H1 (cell line): ENCODE results near the gene RBM26. TPM values are rescaled to one million over a fixed set of nuclear protein-coding genes. Genes with fewer than 3 reads are reported as not detected.

Experiments
- CTCF ChIA-PET: fragments of 300-600 bp; sonication (Branson Sonifier 250); formaldehyde crosslinking; loops from one replicate; lab custom pipeline; 2021; ENCODE audit not compliant: partially characterized antibody; lab: Charles Lee
- POLR2A ChIA-PET: fragments of 300-600 bp; sonication (Branson Sonifier 250); formaldehyde crosslinking; loops from one replicate; lab custom pipeline; 2021; ENCODE audit warnings: inconsistent platforms; ENCODE audit not compliant: partially characterized antibody; lab: Charles Lee
- DNase-seq, 2 experiments: peaks; one replicate each; pipeline versions ENCODE4 v3.0.0 to v3.0.0-alpha.2; 2010 to 2022; ENCODE audit warnings: low spot score in 2 of 2, low read depth in 1 of 2, mixed read lengths in 1 of 2
- FAIRE-seq: peaks from 2 replicates; lab custom pipeline; 2011; peaks lifted over from hg19 to GRCh38; lab: Jason Lieb, UNC
- H2AFZ ChIP-seq: 2 replicates; pipeline ENCODE4 v1.8.1; 2012; ENCODE audit warnings: low read length, inconsistent platforms
- H2AK5ac ChIP-seq: 2 replicates; pipeline ENCODE4 v1.6.1; 2013; ENCODE audit warnings: low read depth, low read length
- H2BK120ac ChIP-seq: replicated peaks from 2 replicates; pipeline ENCODE3; 2013; ENCODE audit warnings: low read depth, low read length, inconsistent platforms
- H2BK12ac ChIP-seq: 2 replicates; pipeline ENCODE4 v1.6.1; 2013; ENCODE audit warnings: low read depth, low read length
- H2BK15ac ChIP-seq: 2 replicates; pipeline ENCODE4 v1.6.1; 2013; ENCODE audit warnings: low read length
- H2BK20ac ChIP-seq: 2 replicates; pipeline ENCODE4 v1.6.1; 2013; ENCODE audit warnings: low read length
- H2BK5ac ChIP-seq: 2 replicates; pipeline ENCODE4 v1.6.1; 2013; ENCODE audit warnings: low read depth, low read length
- H3K14ac ChIP-seq: 2 replicates; pipeline ENCODE4 v1.6.1; 2013; ENCODE audit warnings: inconsistent platforms; ENCODE audit not compliant: insufficient read length
- H3K18ac ChIP-seq: 2 replicates; pipeline ENCODE4 v1.6.1; 2013; ENCODE audit warnings: low read length; ENCODE audit errors: extremely low read depth
- H3K23ac ChIP-seq: 2 replicates; pipeline ENCODE4 v1.6.1; 2013; ENCODE audit warnings: inconsistent platforms; ENCODE audit not compliant: insufficient read length
- H3K23me2 ChIP-seq: 2 replicates; pipeline ENCODE4 v1.6.1; 2013; ENCODE audit warnings: low read depth, low read length
- H3K27ac ChIP-seq: 2 replicates; pipeline ENCODE4 v1.6.1; 2011; ENCODE audit warnings: low read depth, low read length, inconsistent platforms
- H3K27me3 ChIP-seq, 4 experiments: replicated peaks in 1 of 4; 1 replicate in 1 of 4; 2 replicates in 3 of 4; pipeline versions ENCODE4 v1.6.1 to v1.8.1; 2011 to 2013; ENCODE audit warnings: low read length in 3 of 4, mild to moderate bottlenecking in 3 of 4, inconsistent platforms in 2 of 4, mixed read lengths in 2 of 4, moderate library complexity in 1 of 4; ENCODE audit not compliant: control insufficient read depth in 3 of 4, insufficient read depth in 3 of 4; ENCODE audit errors: extremely low read depth in 1 of 4
- H3K36me3 ChIP-seq, 4 experiments: 2 replicates each; pipeline versions ENCODE4 v1.6.1 to v1.8.1; 2011 to 2013; ENCODE audit warnings: mild to moderate bottlenecking in 4 of 4, low read length in 3 of 4, moderate library complexity in 2 of 4, control low read depth in 1 of 4, inconsistent platforms in 1 of 4; ENCODE audit not compliant: insufficient read depth in 4 of 4, control insufficient read depth in 2 of 4
- H3K4ac ChIP-seq: replicated peaks from 2 replicates; pipeline ENCODE3; 2013; ENCODE audit warnings: low read length, low read depth, mixed read lengths, inconsistent platforms; ENCODE audit not compliant: insufficient read length
- H3K4me1 ChIP-seq, 4 experiments: replicated peaks in 1 of 4; 1 replicate in 1 of 4; 2 replicates in 3 of 4; pipeline versions ENCODE4 v1.6.1 to v1.8.1; 2011 to 2013; ENCODE audit warnings: low read length in 3 of 4, inconsistent platforms in 2 of 4, mixed read lengths in 1 of 4; ENCODE audit not compliant: insufficient read depth in 4 of 4, control insufficient read depth in 3 of 4
- H3K4me2 ChIP-seq, 2 experiments: 2 replicates each; pipeline versions ENCODE4 v1.6.1 to v1.8.1; 2011 to 2013; ENCODE audit warnings: low read depth in 2 of 2, low read length in 2 of 2, control low read depth in 1 of 2, inconsistent platforms in 1 of 2, mild to moderate bottlenecking in 1 of 2; ENCODE audit not compliant: insufficient read depth in 1 of 2
- H3K4me3 ChIP-seq, 4 experiments: fragments of 200-600, 300-600 bp in 1 of 4; sonication (generic), shearing (Covaris generic), sonication (Bioruptor Twin) in 1 of 4; 2 replicates each; pipeline versions ENCODE4 v1.5.1 to v1.8.1; 2011 to 2016; ENCODE audit warnings: low read length in 4 of 4, low read depth in 3 of 4, control low read depth in 2 of 4, inconsistent platforms in 2 of 4, mild to moderate bottlenecking in 2 of 4, mixed read lengths in 1 of 4, moderate library complexity in 1 of 4; ENCODE audit not compliant: insufficient read depth in 2 of 4; ENCODE audit errors: extremely low read depth in 1 of 4
- H3K56ac ChIP-seq: replicated peaks from 2 replicates; pipeline ENCODE3; 2013; ENCODE audit warnings: low read depth, mild to moderate bottlenecking, mixed read lengths, low read length, inconsistent platforms; ENCODE audit not compliant: insufficient read length
- H3K79me1 ChIP-seq: 2 replicates; pipeline ENCODE4 v1.6.1; 2013; ENCODE audit warnings: low read depth, low read length, control low read depth
- H3K79me2 ChIP-seq, 2 experiments: 2 replicates each; pipeline versions ENCODE4 v1.6.1 to v1.8.1; 2012 to 2013; ENCODE audit warnings: low read length in 2 of 2, mild to moderate bottlenecking in 2 of 2, inconsistent platforms in 1 of 2; ENCODE audit not compliant: insufficient read depth in 2 of 2, control insufficient read depth in 1 of 2
- H3K9ac ChIP-seq, 4 experiments: replicated peaks in 1 of 4; 1 replicate in 1 of 4; 2 replicates in 3 of 4; pipeline versions ENCODE4 v1.6.1 to v1.8.1; 2011 to 2013; ENCODE audit warnings: low read depth in 3 of 4, low read length in 3 of 4, control low read depth in 2 of 4, mild to moderate bottlenecking in 2 of 4, moderate library complexity in 2 of 4, inconsistent platforms in 1 of 4; ENCODE audit errors: extremely low read depth in 1 of 4
- H3K9me3 ChIP-seq, 2 experiments: 2 replicates each; pipeline versions ENCODE4 v1.6.1 to v1.8.1; 2012 to 2013; ENCODE audit warnings: mild to moderate bottlenecking in 2 of 2, moderate library complexity in 2 of 2, control low read depth in 1 of 2, inconsistent platforms in 1 of 2, low read depth in 1 of 2, low read length in 1 of 2, mixed read lengths in 1 of 2; ENCODE audit not compliant: insufficient read depth in 2 of 2
- H4K20me1 ChIP-seq, 2 experiments: replicated peaks in 1 of 2; 2 replicates each; pipeline versions ENCODE3 to v1.8.1; 2011 to 2013; ENCODE audit warnings: inconsistent platforms in 2 of 2, low read length in 2 of 2, mild to moderate bottlenecking in 1 of 2; ENCODE audit not compliant: insufficient read depth in 2 of 2, control insufficient read depth in 1 of 2
- H4K5ac ChIP-seq: 2 replicates; pipeline ENCODE4 v1.6.1; 2013; ENCODE audit warnings: low read length, low read depth, mixed read lengths, inconsistent platforms; ENCODE audit not compliant: insufficient read length
- H4K8ac ChIP-seq: 2 replicates; pipeline ENCODE4 v1.8.0; 2013; ENCODE audit warnings: mild to moderate bottlenecking, moderate library complexity, low read length, inconsistent platforms; ENCODE audit not compliant: insufficient read depth; ENCODE audit errors: extremely low read depth
- H4K91ac ChIP-seq: replicated peaks from 2 replicates; pipeline ENCODE3; 2013; ENCODE audit warnings: low read length, mixed read lengths, inconsistent platforms; ENCODE audit not compliant: insufficient read length
- POLR2AphosphoS5 ChIP-seq: IDR thresholded peaks from 2 replicates; pipeline ENCODE4 v1.6.1; 2011; ENCODE audit warnings: low read depth, low read length
- TAF1 ChIP-seq: IDR thresholded peaks from 2 replicates; pipeline ENCODE4 v1.6.1; 2011; ENCODE audit warnings: mild to moderate bottlenecking, low read depth, low read length
- WGBS, 2 experiments: shearing (Covaris generic) in 1 of 2; methylation state at CpG; one replicate each; pipeline versions ENCODE4 v1.1.6 to v1.1.7; 2013 to 2015; ENCODE audit warnings: low lambda C conversion rate in 2 of 2, mixed read lengths in 2 of 2, inconsistent platforms in 1 of 2, low coverage in 1 of 2, missing lambda C conversion rate in 1 of 2; ENCODE audit not compliant: insufficient replicate concordance in 2 of 2, insufficient coverage in 1 of 2, insufficient read length in 1 of 2; ENCODE audit errors: extremely low coverage in 1 of 2, missing lambda C conversion rate in 1 of 2; 5-methylcytosine and 5-hydroxymethylcytosine counted together
- polyA plus RNA-seq, 7 experiments: library from polyadenylated mRNA; depleted of rRNA in 3 of 7; stranded (reverse) in 5 of 7; unstranded in 2 of 7; fragments of >200 nt in 5 of 7; fragments of 200-250 nt in 2 of 7; gene quantifications; 1 replicate in 5 of 7; 2 replicates in 1 of 7; 4 replicates in 1 of 7; pipeline versions ENCODE4 v1.2.1 to v1.2.3, GENCODE V29; 2011 to 2013; ENCODE audit warnings: missing spikeins in 2 of 7, mixed read lengths in 2 of 7
- total RNA-seq: library from RNA; stranded (reverse); fragmentation: NEBNext Ultra II Directional; extraction: Animal tissue kit (Norgen Biotek cat#: 25700); gene quantifications from 2 replicates; pipeline ENCODE4 v1.2.1, GENCODE V29; 2021

Gene RBM26
- total and polyA plus RNA-seq, 2 of the 8 experiments (the other 6 are each of a cell fraction or from before 2014, with no cell fraction given), result 20.3 to 65.5 TPM

DNA sequence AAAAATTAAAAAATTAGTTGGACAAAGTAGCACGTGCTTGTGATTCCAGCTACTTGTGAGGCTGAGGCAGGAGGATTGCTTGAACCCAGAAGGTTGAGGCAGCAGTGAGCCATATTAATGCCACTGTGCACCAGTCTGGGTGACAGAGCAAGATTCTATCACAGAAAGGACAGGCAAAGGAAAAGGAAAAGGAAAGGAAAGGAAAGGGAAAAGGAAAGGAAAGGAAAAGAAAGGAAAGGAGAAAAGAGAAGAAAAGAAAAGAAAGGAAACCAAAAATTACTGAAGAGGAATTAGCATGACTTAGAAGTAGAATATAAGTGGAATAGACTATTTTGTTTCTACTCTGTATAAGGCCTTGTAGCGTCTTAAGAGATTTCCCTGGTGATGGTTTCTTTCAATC is 122.3 kb downstream of the RBM26 start:
- 85% methylated on average over 2 of the region's 2 CpGs; no CpG with 5 or more reads in 1 of the 2 experiments for WGBS, 2 experiments
- Histone ChIP-seq H3K4me2 (no peak overlapping the region), H3K18ac (peak overlapping the region; percentile 66)

More for the DNA sequence above, 122.3 kb downstream of the RBM26 start:
- DNase-seq (no peak), FAIRE-seq (no peak)
- H4K20me1 ChIP-seq, result no peaks in the 10 kb centered on the region
- ChIA-PET POLR2A (no interaction called here), CTCF (no interaction called here)
- no peak overlapping the region for H2BK15ac ChIP-seq
- H3K27me3 ChIP-seq, result no peaks in the 10 kb centered on the region
- TF ChIP-seq TAF1, result no peak
- no peak for TF ChIP-seq POLR2AphosphoS5
- no peaks in the 10 kb centered on the region for H3K23me2 ChIP-seq
- no peak overlapping the region for H3K23ac ChIP-seq
- no peak overlapping the region for H3K14ac ChIP-seq
- H3K4me3 ChIP-seq, result no peak overlapping the region
- H4K8ac ChIP-seq, result no peak overlapping the region
- peak overlapping the region; percentile 98; the same call in 1 of the 2 replicates for H2BK20ac ChIP-seq
- no peaks in the 10 kb centered on the region for H3K9me3 ChIP-seq
- H2AFZ ChIP-seq, result no peak overlapping the region
- H3K4ac ChIP-seq, result no peak overlapping the region
- no peak overlapping the region for H3K56ac ChIP-seq
- H4K5ac ChIP-seq, result peak overlapping the region; percentile 26
- no peak overlapping the region for H3K27ac ChIP-seq
- 0 out of 2 replicates have a peak overlapping the region, but pooled peaks have one; percentile 32 for H2BK12ac ChIP-seq
- no peaks in the 10 kb centered on the region for H3K36me3 ChIP-seq
- peak overlapping the region; percentile 96 for H2BK120ac ChIP-seq
- H2BK5ac ChIP-seq, result peak overlapping the region; percentile 92; the same call in 1 of the 2 replicates
- H3K79me1 ChIP-seq, result no peaks in the 10 kb centered on the region
- H4K91ac ChIP-seq, result peak overlapping the region; percentile 92
- H3K4me1 ChIP-seq, result peaks cover 6 to 29% (median 19%) of the 10 kb centered on the region in 4 experiments; a peak in 5 of 7 replicates
- peak overlapping the region; percentile 65; the same call in 1 of the 2 replicates for H2AK5ac ChIP-seq
- H3K79me2 ChIP-seq, result no peaks in the 10 kb centered on the region
- no peak overlapping the region for H3K9ac ChIP-seq
